ENCODE data around the gene AASDH.

DNA sequence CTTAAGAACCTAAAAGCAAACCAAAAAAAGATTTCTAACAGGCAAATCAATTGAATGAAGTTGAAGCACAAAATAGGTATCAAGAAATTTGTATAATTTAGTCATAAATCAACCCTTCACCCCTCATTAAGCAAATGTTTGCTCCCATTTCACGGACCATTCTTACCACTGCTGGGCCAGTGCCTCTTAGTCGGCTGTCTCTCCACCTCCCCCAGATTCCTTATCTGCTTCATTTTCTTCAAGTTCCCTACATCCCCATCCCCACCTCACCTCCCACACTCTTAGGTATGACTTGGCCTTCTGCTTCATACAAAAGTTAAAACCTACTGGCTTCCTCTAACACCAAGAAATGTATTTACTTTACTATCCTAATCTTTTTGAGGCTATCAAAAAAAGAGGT, 11.8 kb downstream of the AASDH start:
- TF ChIP-seq SP1 (IDR thresholded peaks at IDR 0.05) = no peak
- TF ChIP-seq PKNOX1 (IDR thresholded peaks at IDR 0.05) = no peak
- TF ChIP-seq ELF4 (IDR thresholded peaks at IDR 0.05) = no peak
- no peak for TF ChIP-seq FOXM1 (IDR thresholded peaks at IDR 0.05; ENCODE audit: borderline replicate concordance)
- no peak for TF ChIP-seq LEF1 (IDR thresholded peaks at IDR 0.05; ENCODE audit: borderline replicate concordance)
- no peak for TF ChIP-seq BHLHE40 (IDR thresholded peaks at IDR 0.05; ENCODE audit: borderline replicate concordance)
